K562 (cell line): ENCODE results near the gene SMARCD2. TPM values are rescaled to one million over a fixed set of nuclear protein-coding genes. Genes with fewer than 3 reads are reported as not detected.

Experiments used
- CBX1 ChIP-seq: sonication (generic); IDR thresholded peaks from 2 replicates; pipeline ENCODE4 v1.6.1; 2016; ENCODE audit warnings: antibody characterized with exemption, low read depth, mild to moderate bottlenecking
- CCAR2 ChIP-seq: fragments of 200-400 bp; formaldehyde crosslinking; IDR thresholded peaks from 2 replicates; pipeline ENCODE4 v1.6.1; 2017; ENCODE audit warnings: mild to moderate bottlenecking, low read depth, low read length
- CCNT2 ChIP-seq: IDR thresholded peaks from 2 replicates; pipeline ENCODE4 v1.6.1; 2011; ENCODE audit warnings: borderline replicate concordance, low read depth, mild to moderate bottlenecking, moderate library complexity, mixed read lengths, low read length; ENCODE audit not compliant: insufficient read length; ENCODE audit errors: extremely low read depth
- HDAC8 ChIP-seq: fragments of 450-650 bp; IDR thresholded peaks from 2 replicates; pipeline ENCODE4 v1.6.1; 2016; ENCODE audit warnings: mild to moderate bottlenecking, missing genetic modification characterization, moderate library complexity, missing compliant biosample characterization
- IRF2 ChIP-seq: sonication (generic); formaldehyde crosslinking; IDR thresholded peaks from 2 replicates; pipeline ENCODE4 v1.8.1; 2022; ENCODE audit warnings: mild to moderate bottlenecking, missing genetic modification reagents
- JUNB ChIP-seq: fragments of 450-650 bp; formaldehyde crosslinking; conservative IDR thresholded peaks from 2 replicates; pipeline ENCODE4 v1.4.0; 2020; ENCODE audit warnings: mild to moderate bottlenecking
- NCOA2 ChIP-seq, 2 experiments: fragments of 450-650 bp; IDR thresholded peaks; 2 replicates each; pipeline ENCODE4 v1.6.1; 2018; ENCODE audit warnings: mild to moderate bottlenecking in 2 of 2, moderate library complexity in 1 of 2; ENCODE audit not compliant: partially characterized antibody in 2 of 2
- NEUROD1 ChIP-seq: fragments of 150-350 bp; IDR thresholded peaks from 2 replicates; pipeline ENCODE4 v1.6.1; 2014; ENCODE audit warnings: borderline replicate concordance, low read length, low read depth; ENCODE audit not compliant: partially characterized antibody
- POLR3A ChIP-seq: IDR thresholded peaks from 2 replicates; pipeline ENCODE4 v1.6.1; 2011; ENCODE audit warnings: borderline replicate concordance, mild to moderate bottlenecking, moderate library complexity; ENCODE audit not compliant: insufficient read length, insufficient read depth; ENCODE audit errors: extremely low read depth
- RBM39 ChIP-seq: fragments of 200-400 bp; formaldehyde crosslinking; optimal IDR thresholded peaks from 2 replicates; pipeline ENCODE3; 2018; ENCODE audit warnings: low read depth, low read length
- SRSF9 ChIP-seq: fragments of 200-400 bp; formaldehyde crosslinking; IDR thresholded peaks from 2 replicates; pipeline ENCODE4 v1.6.1; 2017; ENCODE audit warnings: low read depth, low read length, borderline replicate concordance
- TFAP4 ChIP-seq: sonication (generic); formaldehyde crosslinking; IDR thresholded peaks from 2 replicates; pipeline ENCODE4 v1.8.0; 2022; ENCODE audit warnings: missing genetic modification reagents, mild to moderate bottlenecking, moderate library complexity, borderline replicate concordance
- USF2 ChIP-seq: sonication (generic); formaldehyde crosslinking; IDR thresholded peaks from 2 replicates; pipeline ENCODE4 v1.5.0; 2020; ENCODE audit warnings: missing genetic modification reagents
- ZBTB11 ChIP-seq, 3 experiments: fragments of 200-800 bp in 1 of 3; fragments of 250-450 bp in 1 of 3; fragments of 450-650 bp in 1 of 3; sonication (Bioruptor Pico) in 1 of 3; sonication (Bioruptor generic) in 1 of 3; formaldehyde crosslinking in 1 of 3; IDR thresholded peaks; 2 replicates each; pipeline versions ENCODE4 v1.6.1 to v1.8.0; 2016 to 2022; ENCODE audit warnings: mild to moderate bottlenecking in 2 of 3, missing genetic modification characterization in 2 of 3, missing compliant biosample characterization in 1 of 3, moderate library complexity in 1 of 3
- ZBTB17 ChIP-seq: fragments of 450-650 bp; formaldehyde crosslinking; IDR thresholded peaks from 2 replicates; pipeline ENCODE4 v1.4.0; 2020; ENCODE audit warnings: mild to moderate bottlenecking
- polyA plus RNA-seq, 8 experiments: library from polyadenylated mRNA; depleted of rRNA in 4 of 8; stranded (reverse) in 5 of 8; unstranded in 3 of 8; fragments of >200 nt; fragmentation: Nextera tagmentation in 2 of 8; fragmentation: Illumina TruSeq in 1 of 8; extraction: Ambion mirVana in 2 of 8; extraction: Trizol in 1 of 8; gene quantifications; 2 replicates each; pipeline versions ENCODE4 v1.2.1 to v1.2.3, GENCODE V29; 2011 to 2014; ENCODE audit warnings: inconsistent platforms in 1 of 8, missing spikeins in 1 of 8
- total RNA-seq, 7 experiments: library from RNA; depleted of rRNA in 6 of 7; stranded (reverse); fragments of >200 nt in 6 of 7; fragmentation: Illumina TruSeq in 2 of 7; extraction: Trizol in 2 of 7; gene quantifications; 2 replicates each; pipeline versions ENCODE4 v1.2.1 to v1.2.3, GENCODE V29; 2011 to 2021; ENCODE audit warnings: low replicate concordance in 1 of 7
- TF ChIP-seq, protein P1 (sequence below): fragments of 250-450 bp; sonication (Bioruptor Pico); IDR thresholded peaks from 2 replicates; pipeline ENCODE4 v1.4.0; 2020; ENCODE audit warnings: mild to moderate bottlenecking
- TF ChIP-seq, protein P2 (sequence below): sonication (generic); formaldehyde crosslinking; IDR thresholded peaks from 2 replicates; pipeline ENCODE4 v1.8.1; 2022; ENCODE audit warnings: missing genetic modification reagents

Gene SMARCD2
- total and polyA plus RNA-seq, 9 of the 15 experiments (the other 6 are each of a cell fraction or from before 2014, with no cell fraction given): 1.7 to 114 (median 90.3) TPM

GRCh38 chr17:63848834-63849689 lies 6.6 kb upstream of the SMARCD2 start (continued):
- TF ChIP-seq, protein P1, sequence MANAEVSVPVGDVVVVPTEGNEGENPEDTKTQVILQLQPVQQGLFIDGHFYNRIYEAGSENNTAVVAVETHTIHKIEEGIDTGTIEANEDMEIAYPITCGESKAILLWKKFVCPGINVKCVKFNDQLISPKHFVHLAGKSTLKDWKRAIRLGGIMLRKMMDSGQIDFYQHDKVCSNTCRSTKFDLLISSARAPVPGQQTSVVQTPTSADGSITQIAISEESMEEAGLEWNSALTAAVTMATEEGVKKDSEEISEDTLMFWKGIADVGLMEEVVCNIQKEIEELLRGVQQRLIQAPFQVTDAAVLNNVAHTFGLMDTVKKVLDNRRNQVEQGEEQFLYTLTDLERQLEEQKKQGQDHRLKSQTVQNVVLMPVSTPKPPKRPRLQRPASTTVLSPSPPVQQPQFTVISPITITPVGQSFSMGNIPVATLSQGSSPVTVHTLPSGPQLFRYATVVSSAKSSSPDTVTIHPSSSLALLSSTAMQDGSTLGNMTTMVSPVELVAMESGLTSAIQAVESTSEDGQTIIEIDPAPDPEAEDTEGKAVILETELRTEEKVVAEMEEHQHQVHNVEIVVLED (CRISPR knock-in tag): peak; percentile 44
- TF ChIP-seq CCAR2: no peak
- no peak for TF ChIP-seq NCOA2 (IDR thresholded peaks at IDR 0.05; ENCODE audit: partially characterized antibody in 2 of 2)
- no peak for TF ChIP-seq POLR3A
- no peak for TF ChIP-seq RBM39
- peak; percentile 91 for TF ChIP-seq NEUROD1
- no peak for TF ChIP-seq CCNT2
- peak; percentile 90 for TF ChIP-seq HDAC8 (tag)
- TF ChIP-seq IRF2: peak; percentile 31; the same call in 1 of the 2 replicates
- TF ChIP-seq USF2 (CRISPR knock-in tag): peak; percentile 97
- TF ChIP-seq, protein P2, sequence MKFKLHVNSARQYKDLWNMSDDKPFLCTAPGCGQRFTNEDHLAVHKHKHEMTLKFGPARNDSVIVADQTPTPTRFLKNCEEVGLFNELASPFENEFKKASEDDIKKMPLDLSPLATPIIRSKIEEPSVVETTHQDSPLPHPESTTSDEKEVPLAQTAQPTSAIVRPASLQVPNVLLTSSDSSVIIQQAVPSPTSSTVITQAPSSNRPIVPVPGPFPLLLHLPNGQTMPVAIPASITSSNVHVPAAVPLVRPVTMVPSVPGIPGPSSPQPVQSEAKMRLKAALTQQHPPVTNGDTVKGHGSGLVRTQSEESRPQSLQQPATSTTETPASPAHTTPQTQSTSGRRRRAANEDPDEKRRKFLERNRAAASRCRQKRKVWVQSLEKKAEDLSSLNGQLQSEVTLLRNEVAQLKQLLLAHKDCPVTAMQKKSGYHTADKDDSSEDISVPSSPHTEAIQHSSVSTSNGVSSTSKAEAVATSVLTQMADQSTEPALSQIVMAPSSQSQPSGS (CRISPR knock-in tag): no peak
- peak; percentile 88 for TF ChIP-seq CBX1
- TF ChIP-seq SRSF9: no peak
- TF ChIP-seq ZBTB11 (CRISPR knock-in tag; IDR thresholded peaks at IDR 0.05): peak in 1 of 3 experiments; percentile 83; a peak in 2 of 6 replicates
- TF ChIP-seq ZBTB17 (CRISPR knock-in tag): peak; percentile 49; the same call in 1 of the 2 replicates
- TF ChIP-seq TFAP4 (CRISPR knock-in tag): peak; percentile 71
- TF ChIP-seq JUNB: no peak
